GM20000 (cell line): ENCODE measurements around the gene CELSR2.

Source experiments
- DNase-seq: peaks from one replicate; pipeline ENCODE4 v3.0.0; 2012; ENCODE audit warnings: low spot score
- TF ChIP-seq, protein P1 (sequence below): IDR thresholded peaks from 2 replicates; pipeline ENCODE4 v1.5.1; 2012; ENCODE audit warnings: mild to moderate bottlenecking, control low read depth; ENCODE audit errors: extremely low read depth, missing control alignments

The CELSR2 gene

GRCh38 chr1:109249654-109250401 lies 489 bp downstream of the CELSR2 start:
- no peak for DNase-seq
- TF ChIP-seq, protein P1, sequence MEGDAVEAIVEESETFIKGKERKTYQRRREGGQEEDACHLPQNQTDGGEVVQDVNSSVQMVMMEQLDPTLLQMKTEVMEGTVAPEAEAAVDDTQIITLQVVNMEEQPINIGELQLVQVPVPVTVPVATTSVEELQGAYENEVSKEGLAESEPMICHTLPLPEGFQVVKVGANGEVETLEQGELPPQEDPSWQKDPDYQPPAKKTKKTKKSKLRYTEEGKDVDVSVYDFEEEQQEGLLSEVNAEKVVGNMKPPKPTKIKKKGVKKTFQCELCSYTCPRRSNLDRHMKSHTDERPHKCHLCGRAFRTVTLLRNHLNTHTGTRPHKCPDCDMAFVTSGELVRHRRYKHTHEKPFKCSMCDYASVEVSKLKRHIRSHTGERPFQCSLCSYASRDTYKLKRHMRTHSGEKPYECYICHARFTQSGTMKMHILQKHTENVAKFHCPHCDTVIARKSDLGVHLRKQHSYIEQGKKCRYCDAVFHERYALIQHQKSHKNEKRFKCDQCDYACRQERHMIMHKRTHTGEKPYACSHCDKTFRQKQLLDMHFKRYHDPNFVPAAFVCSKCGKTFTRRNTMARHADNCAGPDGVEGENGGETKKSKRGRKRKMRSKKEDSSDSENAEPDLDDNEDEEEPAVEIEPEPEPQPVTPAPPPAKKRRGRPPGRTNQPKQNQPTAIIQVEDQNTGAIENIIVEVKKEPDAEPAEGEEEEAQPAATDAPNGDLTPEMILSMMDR, result no peak

DNA sequence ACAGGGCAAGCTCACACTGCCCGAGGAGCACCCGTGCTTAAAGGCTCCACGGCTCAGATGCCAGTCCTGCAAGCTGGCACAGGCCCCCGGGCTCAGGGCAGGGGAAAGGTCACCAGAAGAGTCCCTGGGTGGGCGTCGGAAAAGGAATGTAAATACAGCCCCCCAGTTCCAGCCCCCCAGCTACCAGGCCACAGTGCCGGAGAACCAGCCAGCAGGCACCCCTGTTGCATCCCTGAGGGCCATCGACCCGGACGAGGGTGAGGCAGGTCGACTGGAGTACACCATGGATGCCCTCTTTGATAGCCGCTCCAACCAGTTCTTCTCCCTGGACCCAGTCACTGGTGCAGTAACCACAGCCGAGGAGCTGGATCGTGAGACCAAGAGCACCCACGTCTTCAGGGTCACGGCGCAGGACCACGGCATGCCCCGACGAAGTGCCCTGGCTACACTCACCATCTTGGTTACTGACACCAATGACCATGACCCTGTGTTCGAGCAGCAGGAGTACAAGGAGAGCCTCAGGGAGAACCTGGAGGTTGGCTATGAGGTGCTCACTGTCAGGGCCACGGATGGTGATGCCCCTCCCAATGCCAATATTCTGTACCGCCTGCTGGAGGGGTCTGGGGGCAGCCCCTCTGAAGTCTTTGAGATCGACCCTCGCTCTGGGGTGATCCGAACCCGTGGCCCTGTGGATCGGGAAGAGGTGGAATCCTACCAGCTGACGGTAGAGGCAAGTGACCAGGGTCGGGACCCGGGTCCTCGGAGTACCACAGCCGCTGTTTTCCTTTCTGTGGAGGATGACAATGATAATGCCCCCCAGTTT lies 1.3 kb downstream of the CELSR2 start:
- peak; percentile 31 for DNase-seq
- TF ChIP-seq, protein P1, result no peak

DNA sequence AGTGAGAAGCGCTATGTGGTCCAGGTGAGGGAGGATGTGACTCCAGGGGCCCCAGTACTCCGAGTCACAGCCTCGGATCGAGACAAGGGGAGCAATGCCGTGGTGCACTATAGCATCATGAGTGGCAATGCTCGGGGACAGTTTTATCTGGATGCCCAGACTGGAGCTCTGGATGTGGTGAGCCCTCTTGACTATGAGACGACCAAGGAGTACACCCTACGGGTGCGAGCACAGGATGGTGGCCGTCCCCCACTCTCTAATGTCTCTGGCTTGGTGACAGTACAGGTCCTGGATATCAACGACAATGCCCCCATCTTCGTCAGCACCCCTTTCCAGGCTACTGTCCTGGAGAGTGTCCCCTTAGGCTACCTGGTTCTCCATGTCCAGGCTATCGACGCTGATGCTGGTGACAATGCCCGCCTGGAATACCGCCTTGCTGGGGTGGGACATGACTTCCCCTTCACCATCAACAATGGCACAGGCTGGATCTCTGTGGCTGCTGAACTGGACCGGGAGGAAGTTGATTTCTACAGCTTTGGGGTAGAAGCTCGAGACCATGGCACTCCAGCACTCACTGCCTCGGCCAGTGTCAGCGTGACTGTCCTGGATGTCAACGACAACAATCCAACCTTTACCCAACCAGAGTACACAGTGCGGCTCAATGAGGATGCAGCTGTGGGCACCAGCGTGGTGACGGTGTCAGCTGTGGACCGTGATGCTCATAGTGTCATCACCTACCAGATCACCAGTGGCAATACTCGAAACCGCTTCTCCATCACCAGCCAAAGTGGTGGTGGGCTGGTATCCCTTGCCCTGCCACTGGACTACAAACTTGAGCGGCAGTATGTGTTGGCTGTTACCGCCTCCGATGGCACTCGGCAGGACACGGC lies 2.2 kb downstream of the CELSR2 start:
- TF ChIP-seq, protein P1, result no peak
- DNase-seq, result peak; percentile 32

DNA sequence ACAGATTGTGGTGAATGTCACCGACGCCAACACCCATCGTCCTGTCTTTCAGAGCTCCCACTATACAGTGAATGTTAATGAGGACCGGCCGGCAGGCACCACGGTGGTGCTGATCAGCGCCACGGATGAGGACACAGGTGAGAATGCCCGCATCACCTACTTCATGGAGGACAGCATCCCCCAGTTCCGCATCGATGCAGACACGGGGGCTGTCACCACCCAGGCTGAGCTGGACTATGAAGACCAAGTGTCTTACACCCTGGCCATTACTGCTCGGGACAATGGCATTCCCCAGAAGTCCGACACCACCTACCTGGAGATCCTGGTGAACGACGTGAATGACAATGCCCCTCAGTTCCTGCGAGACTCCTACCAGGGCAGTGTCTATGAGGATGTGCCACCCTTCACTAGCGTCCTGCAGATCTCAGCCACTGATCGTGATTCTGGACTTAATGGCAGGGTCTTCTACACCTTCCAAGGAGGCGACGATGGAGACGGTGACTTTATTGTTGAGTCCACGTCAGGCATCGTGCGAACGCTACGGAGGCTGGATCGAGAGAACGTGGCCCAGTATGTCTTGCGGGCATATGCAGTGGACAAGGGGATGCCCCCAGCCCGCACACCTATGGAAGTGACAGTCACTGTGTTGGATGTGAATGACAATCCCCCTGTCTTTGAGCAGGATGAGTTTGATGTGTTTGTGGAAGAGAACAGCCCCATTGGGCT lies 3.0 kb downstream of the CELSR2 start:
- TF ChIP-seq, protein P1, result no peak
- DNase-seq, result peak; percentile 13

DNA sequence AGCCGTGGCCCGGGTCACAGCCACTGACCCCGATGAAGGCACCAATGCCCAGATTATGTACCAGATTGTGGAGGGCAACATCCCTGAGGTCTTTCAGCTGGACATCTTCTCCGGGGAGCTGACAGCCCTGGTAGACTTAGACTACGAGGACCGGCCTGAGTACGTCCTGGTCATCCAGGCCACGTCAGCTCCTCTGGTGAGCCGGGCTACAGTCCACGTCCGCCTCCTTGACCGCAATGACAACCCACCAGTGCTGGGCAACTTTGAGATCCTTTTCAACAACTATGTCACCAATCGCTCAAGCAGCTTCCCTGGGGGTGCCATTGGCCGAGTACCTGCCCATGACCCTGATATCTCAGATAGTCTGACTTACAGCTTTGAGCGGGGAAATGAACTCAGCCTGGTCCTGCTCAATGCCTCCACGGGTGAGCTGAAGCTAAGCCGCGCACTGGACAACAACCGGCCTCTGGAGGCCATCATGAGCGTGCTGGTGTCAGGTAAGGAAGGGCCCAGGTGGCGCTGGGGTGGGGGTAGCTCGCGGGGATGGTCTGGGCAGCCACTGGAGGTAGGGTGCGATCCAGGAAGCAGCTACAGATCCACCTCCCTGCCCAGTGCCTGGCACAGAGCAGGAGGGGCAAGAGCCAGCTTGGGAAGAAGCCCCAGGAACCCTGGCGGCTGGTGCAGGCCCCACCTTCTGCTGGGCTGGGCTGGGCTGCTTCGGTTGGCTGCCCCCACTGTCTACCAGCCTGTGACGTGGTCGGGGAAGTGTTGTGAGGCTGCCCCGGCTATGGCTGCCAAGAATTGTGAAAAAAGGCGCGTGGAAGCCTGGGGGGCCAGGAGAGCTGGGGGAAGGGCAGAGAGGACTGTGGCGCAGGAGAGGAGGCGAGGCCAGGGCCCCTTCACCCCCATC lies 3.8 kb downstream of the CELSR2 start:
- TF ChIP-seq, protein P1, result no peak
- peak; percentile 20 for DNase-seq

GRCh38 chr1:109253803-109254620 lies 4.7 kb downstream of the CELSR2 start:
- peak; percentile 25 for DNase-seq
- TF ChIP-seq, protein P1, result no peak
